Activated T-helper 2 cell treated with anti-CD3 and anti-CD28 coated beads, Interferon-gamma antibody, Interleukin-2, Interleukin-4, amounts not matched to agents 10 μg/mL and 5 μg/mL and 100 μg/mL, durations not matched to agents 14 hours and 24 hours and 36 hours (primary cell): ENCODE results near the gene MAPK8IP3. TPM values are rescaled to one million over a fixed set of nuclear protein-coding genes. Genes with fewer than 3 reads are reported as not detected.

Experiments
- DNase-seq: peaks from one replicate; pipeline ENCODE4 v3.0.0; 2021; ENCODE audit warnings: low spot score
- H3K27ac Mint-ChIP-seq: one replicate; pipeline ENCODE4 v1.8.0; 2021; ENCODE audit warnings: mixed read lengths
- H3K27me3 Mint-ChIP-seq: one replicate; pipeline ENCODE4 v1.8.0; 2021; ENCODE audit warnings: low read depth, mixed read lengths
- H3K36me3 Mint-ChIP-seq: one replicate; pipeline ENCODE4 v1.8.0; 2021; ENCODE audit warnings: low read depth, mixed read lengths
- H3K4me1 Mint-ChIP-seq: one replicate; pipeline ENCODE4 v1.8.0; 2021; ENCODE audit warnings: low read depth, mixed read lengths
- H3K4me3 Mint-ChIP-seq: one replicate; pipeline ENCODE4 v1.8.0; 2021; ENCODE audit warnings: low read depth, mild to moderate bottlenecking, moderate library complexity, mixed read lengths
- H3K9me3 Mint-ChIP-seq: one replicate; pipeline ENCODE4 v1.8.0; 2021; ENCODE audit warnings: mixed read lengths
- intact Hi-C: fragments of 100-400 bp; cut with micrococcal nuclease; formaldehyde crosslinking; loops from one replicate; pipeline ENCODE4 v1.15.1; 2023
- total RNA-seq: library from RNA; stranded (reverse); gene quantifications from 2 replicates; pipeline ENCODE4 v1.2.3, GENCODE V29; 2022

The MAPK8IP3 gene
- total RNA-seq, 1 donor from 2014 or later = 74.8 TPM

- intact Hi-C loops = no loop called here
- no peak overlapping the region for H3K27ac Mint-ChIP-seq
- no peak for DNase-seq
- H3K36me3 Mint-ChIP-seq = peaks cover 9% of the 10 kb centered on the region
- no peaks in the 10 kb centered on the region for H3K27me3 Mint-ChIP-seq
- H3K4me1 Mint-ChIP-seq = no peaks in the 10 kb centered on the region
- H3K4me3 Mint-ChIP-seq = no peak overlapping the region
- H3K9me3 Mint-ChIP-seq = no peaks in the 10 kb centered on the region
Measured at GRCh38 chr16:1740781-1741490, 34.9 kb downstream of the MAPK8IP3 start.

DNA sequence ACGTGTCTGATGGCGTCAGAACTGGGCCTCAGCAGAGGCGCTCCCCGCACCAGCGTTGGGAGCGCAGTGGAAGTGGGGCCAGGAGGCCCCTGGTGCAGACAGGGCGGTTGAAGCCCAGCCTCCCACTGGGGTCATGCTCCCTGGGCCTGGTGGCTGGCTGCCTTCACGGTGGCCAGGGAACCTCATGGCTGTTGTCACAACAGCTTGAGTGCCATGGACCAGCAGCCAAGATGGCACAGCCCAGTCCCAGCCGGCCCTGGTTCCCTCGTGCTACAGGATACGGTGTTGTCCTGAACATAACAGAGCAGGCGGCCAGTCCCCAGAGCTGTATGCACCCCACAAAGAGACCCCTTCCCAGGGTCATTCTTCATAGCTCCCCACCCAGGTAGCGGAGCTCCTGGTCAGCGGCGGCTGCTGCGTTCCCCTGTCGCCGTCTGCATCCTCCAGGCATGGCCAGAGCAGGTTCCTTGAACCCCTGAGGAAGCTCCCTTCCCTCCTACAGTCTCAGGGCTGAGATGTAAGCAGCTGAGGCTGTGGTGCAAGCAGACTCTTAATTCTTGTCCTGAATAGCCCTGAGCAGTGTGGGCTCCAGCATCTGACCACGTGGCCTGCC lies 35.7 kb downstream of the MAPK8IP3 start:
- no peak overlapping the region for H3K27ac Mint-ChIP-seq
- no peaks in the 10 kb centered on the region for H3K9me3 Mint-ChIP-seq
- H3K27me3 Mint-ChIP-seq = no peaks in the 10 kb centered on the region
- DNase-seq = no peak
- no peak overlapping the region for H3K4me3 Mint-ChIP-seq
- no peaks in the 10 kb centered on the region for H3K4me1 Mint-ChIP-seq
- intact Hi-C loops = no loop called here
- peaks cover 9% of the 10 kb centered on the region for H3K36me3 Mint-ChIP-seq

DNA sequence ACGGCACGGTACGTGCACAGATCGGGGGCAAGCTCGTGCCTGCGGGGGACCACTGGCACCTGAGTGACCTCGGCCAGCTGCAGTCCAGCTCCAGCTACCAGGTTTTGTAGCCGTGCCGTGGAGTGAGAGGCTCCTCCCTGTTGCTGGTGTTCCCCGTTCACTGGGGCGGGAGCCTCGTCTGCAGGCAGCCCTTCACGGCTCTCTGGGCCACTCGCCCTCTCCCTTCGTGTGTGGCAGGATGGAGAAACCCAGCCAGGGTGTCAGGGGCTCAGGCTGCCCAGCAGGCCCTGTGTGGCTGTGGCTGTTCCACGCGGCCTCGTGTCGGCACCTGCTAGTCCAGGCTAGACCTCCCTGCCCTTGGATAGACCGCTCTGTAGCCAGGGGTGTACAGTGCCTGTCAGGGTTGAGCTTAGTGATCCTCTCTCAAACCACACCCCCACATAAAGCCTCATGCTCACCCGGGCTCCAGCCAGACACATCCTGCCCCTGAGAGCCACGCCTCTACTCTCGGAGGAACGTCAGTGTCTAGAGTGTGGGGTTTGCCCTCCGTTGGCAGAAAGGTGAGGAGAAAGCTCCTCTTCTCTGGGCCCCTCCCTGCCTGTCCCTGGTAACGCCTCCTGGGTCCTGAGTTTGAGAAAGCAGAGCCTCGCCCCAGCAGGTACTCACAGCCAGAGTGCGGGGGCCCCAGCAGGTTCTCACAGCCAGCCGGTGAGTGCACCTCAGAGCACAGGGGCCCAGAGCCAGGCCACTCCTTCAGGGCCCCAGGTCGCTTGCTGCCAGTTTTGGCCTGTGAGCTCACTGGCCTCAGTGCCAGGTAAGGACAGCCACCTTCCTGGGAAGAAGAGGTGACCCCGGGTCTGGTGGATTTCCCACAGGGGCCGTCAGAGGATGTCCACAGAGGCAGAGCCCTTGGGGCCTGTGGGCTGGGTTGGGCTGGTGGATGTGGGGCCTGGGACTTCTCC lies 37.7 kb downstream of the MAPK8IP3 start:
- Mint-ChIP-seq H3K36me3 (peaks cover 13% of the 10 kb centered on the region), H3K27ac (no peak overlapping the region), H3K4me1 (no peaks in the 10 kb centered on the region), H3K9me3 (no peaks in the 10 kb centered on the region), H3K4me3 (no peak overlapping the region), H3K27me3 (no peaks in the 10 kb centered on the region)
- no peak for DNase-seq
- intact Hi-C loops = no loop called here

GRCh38 chr16:1744338-1744840 lies 38.4 kb downstream of the MAPK8IP3 start:
- peaks cover 17% of the 10 kb centered on the region for H3K36me3 Mint-ChIP-seq
- H3K27me3 Mint-ChIP-seq = no peaks in the 10 kb centered on the region
- intact Hi-C loops = no loop called here
- no peaks in the 10 kb centered on the region for H3K9me3 Mint-ChIP-seq
- no peak for DNase-seq
- no peak overlapping the region for H3K4me3 Mint-ChIP-seq
- H3K27ac Mint-ChIP-seq = no peak overlapping the region
- no peaks in the 10 kb centered on the region for H3K4me1 Mint-ChIP-seq

DNA sequence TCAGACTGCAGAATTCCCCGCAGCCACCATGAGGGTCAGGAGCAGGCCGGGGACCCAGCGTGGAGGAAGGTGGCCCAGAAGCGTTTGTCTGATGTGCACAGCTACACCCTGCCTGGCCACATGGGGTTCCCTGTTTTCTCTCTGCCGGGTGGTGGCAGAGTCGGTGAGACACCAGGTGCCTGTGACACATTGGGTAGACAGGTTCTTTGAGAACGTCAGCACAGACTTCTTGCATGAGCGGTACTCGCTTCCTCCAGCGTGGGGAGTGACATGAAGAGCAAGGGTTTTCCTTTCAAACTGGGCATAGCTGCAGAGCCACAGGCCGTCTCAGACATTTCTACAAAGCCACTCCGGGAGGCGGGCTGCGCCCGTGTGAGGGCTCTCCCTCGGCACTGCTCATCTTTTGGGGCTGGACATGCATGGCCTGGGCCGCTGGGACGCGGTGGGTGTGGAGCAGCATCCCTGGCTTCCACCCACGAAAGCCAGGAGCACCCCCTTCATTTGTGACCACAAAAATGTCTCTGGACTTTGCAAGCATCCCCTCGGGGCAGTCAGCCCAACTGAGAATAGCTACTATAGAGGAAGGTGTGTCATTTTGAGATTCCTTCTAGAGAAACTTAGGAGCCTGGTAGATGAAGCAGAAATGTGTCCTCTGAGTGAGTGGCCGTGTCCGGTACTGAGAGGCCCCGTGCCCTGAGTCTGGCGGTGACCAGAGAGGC lies 39.3 kb downstream of the MAPK8IP3 start:
- no peak overlapping the region for H3K27ac Mint-ChIP-seq
- peaks cover 17% of the 10 kb centered on the region for H3K36me3 Mint-ChIP-seq
- H3K4me3 Mint-ChIP-seq = no peak overlapping the region
- intact Hi-C loops = no loop called here
- H3K27me3 Mint-ChIP-seq = no peaks in the 10 kb centered on the region
- no peak for DNase-seq
- no peaks in the 10 kb centered on the region for H3K4me1 Mint-ChIP-seq
- H3K9me3 Mint-ChIP-seq = no peaks in the 10 kb centered on the region

GRCh38 chr16:1745900-1746692 lies 40.1 kb downstream of the MAPK8IP3 start:
- no peak for DNase-seq
- intact Hi-C loops = no loop called here
- H3K4me1 Mint-ChIP-seq = no peaks in the 10 kb centered on the region
- no peaks in the 10 kb centered on the region for H3K27me3 Mint-ChIP-seq
- H3K9me3 Mint-ChIP-seq = no peaks in the 10 kb centered on the region
- H3K36me3 Mint-ChIP-seq = peaks cover 17% of the 10 kb centered on the region
- H3K27ac Mint-ChIP-seq = no peak overlapping the region
- no peak overlapping the region for H3K4me3 Mint-ChIP-seq

DNA sequence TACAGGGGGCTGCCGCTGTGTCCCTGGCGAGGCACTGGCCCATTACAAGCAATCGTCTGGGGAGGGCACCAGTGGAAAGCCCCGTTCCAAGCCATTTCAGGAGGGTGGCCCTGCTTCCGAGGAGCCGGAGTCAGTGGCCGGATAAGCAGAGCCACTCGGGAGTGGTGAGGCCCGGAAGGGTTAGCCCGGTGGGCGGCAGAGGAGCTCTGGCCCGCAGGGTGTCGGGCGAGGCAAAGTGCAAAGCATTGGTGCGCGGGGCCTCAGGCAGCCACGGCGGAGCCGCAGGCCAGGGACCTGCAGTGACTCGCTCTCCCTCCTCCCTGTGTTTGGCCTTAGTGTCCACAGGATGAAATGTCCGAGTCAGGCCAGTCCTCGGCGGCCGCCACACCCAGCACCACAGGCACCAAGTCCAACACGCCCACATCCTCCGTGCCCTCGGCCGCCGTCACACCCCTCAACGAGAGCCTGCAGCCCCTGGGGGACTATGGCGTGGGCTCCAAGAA lies 40.7 kb downstream of the MAPK8IP3 start:
- peaks cover 17% of the 10 kb centered on the region for H3K36me3 Mint-ChIP-seq
- no peaks in the 10 kb centered on the region for H3K9me3 Mint-ChIP-seq
- no peaks in the 10 kb centered on the region for H3K4me1 Mint-ChIP-seq
- intact Hi-C loops = no loop called here
- no peaks in the 10 kb centered on the region for H3K27me3 Mint-ChIP-seq
- H3K4me3 Mint-ChIP-seq = no peak overlapping the region
- H3K27ac Mint-ChIP-seq = no peak overlapping the region
- DNase-seq = no peak

DNA sequence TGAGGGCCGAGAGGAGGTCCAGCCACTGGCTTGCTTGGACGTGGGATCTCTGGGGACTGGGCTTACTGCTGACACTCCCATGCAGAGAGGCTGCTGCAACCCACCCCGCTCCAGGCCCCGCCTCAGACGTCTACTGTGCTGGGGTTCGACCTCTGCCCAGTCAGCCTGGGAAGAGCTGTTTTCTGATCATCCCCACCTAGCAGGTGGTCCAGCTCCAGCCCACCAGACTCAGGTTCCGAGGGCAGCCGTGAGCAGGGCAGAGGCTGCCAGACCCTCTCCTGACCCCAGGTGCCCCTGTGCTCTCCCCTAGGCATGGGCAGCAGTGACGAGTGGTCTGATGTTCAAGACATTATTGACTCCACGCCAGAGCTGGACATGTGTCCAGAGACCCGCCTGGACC lies 41.9 kb downstream of the MAPK8IP3 start:
- H3K27ac Mint-ChIP-seq = no peak overlapping the region

DNA sequence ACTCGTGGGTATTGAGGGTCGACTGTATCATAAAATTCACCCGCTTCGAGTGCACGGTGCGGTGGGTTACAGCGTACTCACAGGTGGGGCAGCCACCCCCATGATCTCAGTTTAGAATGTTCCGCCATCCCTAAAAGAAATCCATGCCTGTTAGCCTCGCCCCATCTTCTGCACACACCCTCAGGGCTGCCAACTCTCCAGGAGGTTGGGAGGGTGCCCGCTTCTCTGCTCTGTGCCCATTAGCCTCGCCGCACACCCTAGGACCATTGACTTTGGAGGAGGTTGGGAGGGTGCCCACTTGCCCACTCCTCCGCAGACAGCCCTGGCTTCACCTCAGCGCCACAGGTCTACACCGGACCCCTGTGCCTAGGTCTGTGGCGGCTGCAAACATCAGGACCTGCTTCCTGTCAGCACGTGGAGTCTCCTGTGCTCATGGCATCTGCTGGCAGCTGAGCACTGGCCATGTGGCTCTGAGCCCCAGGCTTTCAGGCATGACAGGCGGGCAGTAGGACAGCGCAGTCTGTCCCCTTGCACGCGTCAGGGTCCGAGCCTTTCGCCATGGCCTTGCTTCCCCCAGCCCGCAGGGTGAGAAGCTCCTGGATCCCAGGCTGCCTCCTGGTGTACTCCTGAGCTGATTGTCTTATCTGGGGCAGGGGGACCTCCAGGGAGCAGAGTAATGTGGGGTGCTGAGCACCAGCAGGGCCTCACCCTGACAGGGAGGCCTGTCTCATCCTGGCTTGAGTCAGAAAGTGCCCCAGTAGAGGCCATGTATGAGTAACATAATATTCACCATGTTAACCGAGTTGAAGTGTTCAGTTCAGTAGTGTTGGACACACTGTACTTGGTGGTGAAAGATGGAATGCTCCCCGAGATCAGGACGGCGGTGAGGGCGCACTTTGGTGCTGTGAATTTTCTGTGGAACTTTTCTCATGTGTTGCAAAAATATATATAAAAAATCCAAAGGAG lies 43.4 kb downstream of the MAPK8IP3 start:
- H3K36me3 Mint-ChIP-seq = peaks cover 16% of the 10 kb centered on the region
- H3K4me1 Mint-ChIP-seq = no peaks in the 10 kb centered on the region
- DNase-seq = no peak
- no peak overlapping the region for H3K27ac Mint-ChIP-seq
- no peaks in the 10 kb centered on the region for H3K27me3 Mint-ChIP-seq
- no peak overlapping the region for H3K4me3 Mint-ChIP-seq
- H3K9me3 Mint-ChIP-seq = no peaks in the 10 kb centered on the region
- intact Hi-C loops = no loop called here

More for the DNA sequence above, 41.9 kb downstream of the MAPK8IP3 start:
- no peaks in the 10 kb centered on the region for H3K9me3 Mint-ChIP-seq
- H3K4me1 Mint-ChIP-seq = no peaks in the 10 kb centered on the region
- H3K36me3 Mint-ChIP-seq = peaks cover 20% of the 10 kb centered on the region
- no peak overlapping the region for H3K4me3 Mint-ChIP-seq
- no peaks in the 10 kb centered on the region for H3K27me3 Mint-ChIP-seq
- intact Hi-C loops = no loop called here
- DNase-seq = no peak

GRCh38 chr16:1751946-1752345 lies 46.0 kb downstream of the MAPK8IP3 start:
- no peak for DNase-seq
- no peaks in the 10 kb centered on the region for H3K9me3 Mint-ChIP-seq
- H3K4me3 Mint-ChIP-seq = no peak overlapping the region
- peaks cover 15% of the 10 kb centered on the region for H3K36me3 Mint-ChIP-seq
- intact Hi-C loops = no loop called here
- H3K27me3 Mint-ChIP-seq = no peaks in the 10 kb centered on the region
- no peak overlapping the region for H3K27ac Mint-ChIP-seq
- no peaks in the 10 kb centered on the region for H3K4me1 Mint-ChIP-seq

- Mint-ChIP-seq H3K27me3 (no peaks in the 10 kb centered on the region), H3K4me1 (no peaks in the 10 kb centered on the region), H3K27ac (no peak overlapping the region), H3K36me3 (peaks cover 12% of the 10 kb centered on the region), H3K9me3 (no peaks in the 10 kb centered on the region), H3K4me3 (no peak overlapping the region)
- intact Hi-C loops = no loop called here
- no peak for DNase-seq
Measured at GRCh38 chr16:1752853-1753252, 46.9 kb downstream of the MAPK8IP3 start.
